ENCODE results near the gene USP49.

DNA sequence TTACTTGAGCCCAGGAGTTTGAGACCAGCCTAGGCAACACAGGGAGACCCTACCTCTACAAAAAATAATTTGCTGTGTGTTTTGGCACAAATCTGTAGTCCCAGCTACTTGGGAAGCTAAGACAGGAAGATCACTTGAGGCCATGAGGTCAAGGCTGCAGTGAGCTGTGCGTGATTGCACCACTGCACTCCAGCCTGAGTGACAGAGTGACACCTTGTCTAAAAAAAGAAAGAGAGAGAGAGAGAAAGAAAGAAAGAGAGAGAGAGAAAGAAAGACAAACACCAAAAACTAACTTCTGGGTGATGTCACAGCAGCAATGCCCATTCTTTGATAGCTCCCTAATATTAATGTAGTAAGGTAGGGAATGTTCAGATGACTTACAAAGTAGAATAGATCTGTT lies 20.4 kb downstream of the USP49 start:
- TF ChIP-seq ZFX (IDR thresholded peaks at IDR 0.05; ENCODE audit: borderline replicate concordance): no peak
- TF ChIP-seq, protein P1, sequence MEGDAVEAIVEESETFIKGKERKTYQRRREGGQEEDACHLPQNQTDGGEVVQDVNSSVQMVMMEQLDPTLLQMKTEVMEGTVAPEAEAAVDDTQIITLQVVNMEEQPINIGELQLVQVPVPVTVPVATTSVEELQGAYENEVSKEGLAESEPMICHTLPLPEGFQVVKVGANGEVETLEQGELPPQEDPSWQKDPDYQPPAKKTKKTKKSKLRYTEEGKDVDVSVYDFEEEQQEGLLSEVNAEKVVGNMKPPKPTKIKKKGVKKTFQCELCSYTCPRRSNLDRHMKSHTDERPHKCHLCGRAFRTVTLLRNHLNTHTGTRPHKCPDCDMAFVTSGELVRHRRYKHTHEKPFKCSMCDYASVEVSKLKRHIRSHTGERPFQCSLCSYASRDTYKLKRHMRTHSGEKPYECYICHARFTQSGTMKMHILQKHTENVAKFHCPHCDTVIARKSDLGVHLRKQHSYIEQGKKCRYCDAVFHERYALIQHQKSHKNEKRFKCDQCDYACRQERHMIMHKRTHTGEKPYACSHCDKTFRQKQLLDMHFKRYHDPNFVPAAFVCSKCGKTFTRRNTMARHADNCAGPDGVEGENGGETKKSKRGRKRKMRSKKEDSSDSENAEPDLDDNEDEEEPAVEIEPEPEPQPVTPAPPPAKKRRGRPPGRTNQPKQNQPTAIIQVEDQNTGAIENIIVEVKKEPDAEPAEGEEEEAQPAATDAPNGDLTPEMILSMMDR (IDR thresholded peaks at IDR 0.05): no peak

All from 22Rv1 (cell line).